ENCODE data around the gene PRXL2A. TPM values are rescaled to one million over a fixed set of nuclear protein-coding genes. Genes with fewer than 3 reads are reported as not detected.

Gene PRXL2A
- polyA plus RNA-seq, 1 of the 3 experiments (the other 2 are of a cell fraction) = 15.6 TPM

DNA sequence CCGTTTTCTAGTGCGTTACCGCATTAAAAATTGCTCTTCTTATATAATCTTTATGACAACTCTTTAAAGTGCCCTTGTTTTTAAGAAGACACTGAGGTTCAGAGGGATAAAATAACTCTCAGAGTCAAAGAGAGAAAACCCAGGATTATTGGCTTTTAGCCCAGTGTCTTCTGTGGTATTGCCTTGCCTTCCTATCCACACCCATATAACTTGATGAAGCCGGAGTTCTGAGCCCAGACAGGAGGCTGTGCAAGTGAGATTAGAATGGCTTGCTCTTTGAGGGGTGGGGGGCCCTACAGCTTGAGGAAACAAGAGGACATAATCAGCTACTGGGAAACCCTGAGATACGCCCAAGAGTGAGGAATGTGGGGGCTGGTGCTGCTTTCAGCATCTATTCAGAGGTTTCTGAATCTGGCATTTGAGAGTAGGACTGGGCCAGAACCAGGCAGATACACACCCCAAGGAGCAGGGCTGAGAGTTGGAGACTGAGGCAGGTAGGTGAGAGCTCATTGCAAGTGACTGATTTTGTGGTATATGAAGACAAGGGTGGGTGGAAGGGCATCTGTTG, 2.3 kb downstream of the PRXL2A start:
- H2AFZ ChIP-seq (ENCODE audit: low read depth) = no peak overlapping the region
- POLR2A ChIA-PET = interaction anchor here (1.1 kb wide), 1 partner anchor 28 kb away, joined by 3 read pairs; no protein-coding TSS in a partner anchor
- no peaks in the 10 kb centered on the region for H3K9me3 ChIP-seq
- peak overlapping the region in 1 of 2 experiments; percentile 56; a peak in 1 of 4 replicates for H3K27ac ChIP-seq (ENCODE audit: low read depth in 2 of 2, low read length in 1 of 2)
- H4K20me1 ChIP-seq (ENCODE audit: insufficient read depth) = no peaks in the 10 kb centered on the region
- peaks cover 18 to 71% of the 10 kb centered on the region in 2 experiments; a peak in 3 of 4 replicates for H3K4me1 ChIP-seq (ENCODE audit: control insufficient read depth in 1 of 2, insufficient read depth in 2 of 2, low read depth in 1 of 2, low read length in 1 of 2)
- no peaks in the 10 kb centered on the region; the same call in 1 of the 2 replicates for H3K79me2 ChIP-seq (ENCODE audit: insufficient read depth)
- peaks cover 5% of the 10 kb centered on the region for H3F3A ChIP-seq (replicated peaks; ENCODE audit: insufficient read depth)
- no peak overlapping the region for H3K4me3 ChIP-seq (ENCODE audit: low read depth in 2 of 2, low read length in 1 of 2)
- no peak overlapping the region for H3K4me2 ChIP-seq
- H3K36me3 ChIP-seq (replicated peaks in 1 of 2; ENCODE audit: control insufficient read depth in 1 of 2, insufficient read depth in 2 of 2, low read length in 1 of 2) = no peaks in the 10 kb centered on the region
- no peak for TF ChIP-seq MEF2A (IDR thresholded peaks at IDR 0.05; ENCODE audit: borderline replicate concordance, low read depth)
- TF ChIP-seq TCF12 (IDR thresholded peaks at IDR 0.05) = no peak
- no peak for TF ChIP-seq MAX (IDR thresholded peaks at IDR 0.05; ENCODE audit: low read depth)
- no peak for TF ChIP-seq CTCF (IDR thresholded peaks at IDR 0.05)
- no peak for TF ChIP-seq RCOR1 (IDR thresholded peaks at IDR 0.05; ENCODE audit: low read length)
- no peak for TF ChIP-seq EZH2phosphoT487 (IDR thresholded peaks at IDR 0.05; ENCODE audit: borderline replicate concordance, low read depth)
- TF ChIP-seq TAF1 (IDR thresholded peaks at IDR 0.05; ENCODE audit: borderline replicate concordance, low read depth, low read length) = no peak
- TF ChIP-seq RFX5 (IDR thresholded peaks at IDR 0.05; ENCODE audit: low read length) = no peak
- TF ChIP-seq, protein P1, sequence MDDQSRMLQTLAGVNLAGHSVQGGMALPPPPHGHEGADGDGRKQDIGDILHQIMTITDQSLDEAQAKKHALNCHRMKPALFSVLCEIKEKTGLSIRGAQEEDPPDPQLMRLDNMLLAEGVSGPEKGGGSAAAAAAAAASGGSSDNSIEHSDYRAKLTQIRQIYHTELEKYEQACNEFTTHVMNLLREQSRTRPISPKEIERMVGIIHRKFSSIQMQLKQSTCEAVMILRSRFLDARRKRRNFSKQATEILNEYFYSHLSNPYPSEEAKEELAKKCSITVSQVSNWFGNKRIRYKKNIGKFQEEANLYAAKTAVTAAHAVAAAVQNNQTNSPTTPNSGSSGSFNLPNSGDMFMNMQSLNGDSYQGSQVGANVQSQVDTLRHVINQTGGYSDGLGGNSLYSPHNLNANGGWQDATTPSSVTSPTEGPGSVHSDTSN (IDR thresholded peaks at IDR 0.05) = no peak
- no peak for TF ChIP-seq RXRA (IDR thresholded peaks at IDR 0.05; ENCODE audit: borderline replicate concordance, low read depth)
- no peak for TF ChIP-seq CHD2 (IDR thresholded peaks at IDR 0.05; ENCODE audit: low read length, partially characterized antibody)
- no peak for TF ChIP-seq ELF1 (IDR thresholded peaks at IDR 0.05)
- no peak for TF ChIP-seq SMC3 (IDR thresholded peaks at IDR 0.05; ENCODE audit: low read depth, low read length)
- TF ChIP-seq FOXJ3 (CRISPR knock-in tag; IDR thresholded peaks at IDR 0.05) = no peak
- TF ChIP-seq RAD21 (IDR thresholded peaks at IDR 0.05; ENCODE audit: low read length) = no peak
- no peak for TF ChIP-seq NFIC (IDR thresholded peaks at IDR 0.05; ENCODE audit: borderline replicate concordance)
- TF ChIP-seq POLR2AphosphoS5 (IDR thresholded peaks at IDR 0.05; ENCODE audit: low read depth, low read length) = no peak
- no peak for TF ChIP-seq USF2 (IDR thresholded peaks at IDR 0.05; ENCODE audit: borderline replicate concordance, low read depth, low read length)
- no peak for TF ChIP-seq FOSL2 (IDR thresholded peaks at IDR 0.05; ENCODE audit: borderline replicate concordance, low read depth)
- TF ChIP-seq, protein P2, sequence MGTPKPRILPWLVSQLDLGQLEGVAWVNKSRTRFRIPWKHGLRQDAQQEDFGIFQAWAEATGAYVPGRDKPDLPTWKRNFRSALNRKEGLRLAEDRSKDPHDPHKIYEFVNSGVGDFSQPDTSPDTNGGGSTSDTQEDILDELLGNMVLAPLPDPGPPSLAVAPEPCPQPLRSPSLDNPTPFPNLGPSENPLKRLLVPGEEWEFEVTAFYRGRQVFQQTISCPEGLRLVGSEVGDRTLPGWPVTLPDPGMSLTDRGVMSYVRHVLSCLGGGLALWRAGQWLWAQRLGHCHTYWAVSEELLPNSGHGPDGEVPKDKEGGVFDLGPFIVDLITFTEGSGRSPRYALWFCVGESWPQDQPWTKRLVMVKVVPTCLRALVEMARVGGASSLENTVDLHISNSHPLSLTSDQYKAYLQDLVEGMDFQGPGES (IDR thresholded peaks at IDR 0.05; ENCODE audit: low read depth, low read length) = no peak
- no peaks in the 10 kb centered on the region for H3K9me2 ChIP-seq
- no peak for DNase-seq
- no peak overlapping the region for H3K9ac ChIP-seq
- WGBS (ENCODE audit: low lambda C conversion rate) = 96% methylated on average over 5 of the region's 5 CpGs
- CTCF ChIA-PET = interaction anchor here (1.3 to 3.5 kb wide), 6 partner anchors 22 to 535 kb away, joined by 3 to 20 read pairs (median 4); no protein-coding TSS in a partner anchor
- no peaks in the 10 kb centered on the region for H3K27me3 ChIP-seq (ENCODE audit: insufficient read depth)

All from SK-N-SH (cell line).